ENCODE measurements around the gene FAM193A.

Gene FAM193A

DNA sequence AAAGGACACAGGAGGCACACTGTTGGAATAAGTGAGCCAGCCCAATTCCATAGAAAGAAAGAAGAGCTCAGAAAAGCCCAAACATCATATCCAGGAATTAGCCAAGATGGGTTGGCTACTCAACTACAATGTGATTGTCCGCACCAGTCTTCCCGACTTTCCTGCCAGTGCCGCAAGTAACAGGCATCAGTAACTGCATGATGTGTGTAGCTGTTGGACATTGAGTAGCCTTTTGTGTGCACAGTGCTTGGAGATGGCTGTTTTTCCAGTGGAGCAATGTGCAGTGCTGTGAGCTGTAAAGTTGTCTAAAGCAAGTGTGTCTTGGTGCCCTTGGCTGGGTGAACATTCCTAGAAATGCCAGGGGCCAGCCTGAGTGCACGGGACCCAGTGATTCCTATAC lies 29.2 kb upstream of the FAM193A start:
- Histone ChIP-seq H3K9me2 (replicated peaks; ENCODE audit: insufficient read depth, low read length) (no peaks in the 10 kb centered on the region), H3K4me3 (ENCODE audit: insufficient read depth, low read length, poor library complexity, severe bottlenecking) (no peak overlapping the region), H3K79me2 (ENCODE audit: insufficient read depth, low read length) (peaks cover 30% of the 10 kb centered on the region), H3K9ac (ENCODE audit: low read length) (no peak overlapping the region), H4K20me1 (ENCODE audit: low read depth, low read length) (peaks cover 3% of the 10 kb centered on the region; the same call in 1 of the 2 replicates), H3K9me3 (ENCODE audit: insufficient read depth, low read length) (no peaks in the 10 kb centered on the region), H3K36me3 (ENCODE audit: low read length) (no peaks in the 10 kb centered on the region; the same call in none of the 2 replicates), H3K4me2 (ENCODE audit: low read depth, low read length, poor library complexity, severe bottlenecking) (no peak overlapping the region), H3F3A (ENCODE audit: insufficient read depth) (no peaks in the 10 kb centered on the region), H3K27me3 (ENCODE audit: low read length) (no peaks in the 10 kb centered on the region), H3K27ac (ENCODE audit: low read depth, low read length) (no peak overlapping the region), H2AFZ (ENCODE audit: low read depth, low read length, severe bottlenecking) (no peak overlapping the region)
- TF ChIP-seq, protein P1, sequence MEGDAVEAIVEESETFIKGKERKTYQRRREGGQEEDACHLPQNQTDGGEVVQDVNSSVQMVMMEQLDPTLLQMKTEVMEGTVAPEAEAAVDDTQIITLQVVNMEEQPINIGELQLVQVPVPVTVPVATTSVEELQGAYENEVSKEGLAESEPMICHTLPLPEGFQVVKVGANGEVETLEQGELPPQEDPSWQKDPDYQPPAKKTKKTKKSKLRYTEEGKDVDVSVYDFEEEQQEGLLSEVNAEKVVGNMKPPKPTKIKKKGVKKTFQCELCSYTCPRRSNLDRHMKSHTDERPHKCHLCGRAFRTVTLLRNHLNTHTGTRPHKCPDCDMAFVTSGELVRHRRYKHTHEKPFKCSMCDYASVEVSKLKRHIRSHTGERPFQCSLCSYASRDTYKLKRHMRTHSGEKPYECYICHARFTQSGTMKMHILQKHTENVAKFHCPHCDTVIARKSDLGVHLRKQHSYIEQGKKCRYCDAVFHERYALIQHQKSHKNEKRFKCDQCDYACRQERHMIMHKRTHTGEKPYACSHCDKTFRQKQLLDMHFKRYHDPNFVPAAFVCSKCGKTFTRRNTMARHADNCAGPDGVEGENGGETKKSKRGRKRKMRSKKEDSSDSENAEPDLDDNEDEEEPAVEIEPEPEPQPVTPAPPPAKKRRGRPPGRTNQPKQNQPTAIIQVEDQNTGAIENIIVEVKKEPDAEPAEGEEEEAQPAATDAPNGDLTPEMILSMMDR (IDR thresholded peaks at IDR 0.05; ENCODE audit: insufficient read depth, low read length, poor library complexity, severe bottlenecking) = no peak
- TF ChIP-seq EZH2phosphoT487 (conservative IDR thresholded peaks at IDR 0.05; ENCODE audit: low read length) = no peak

- H3K9me3 ChIP-seq (ENCODE audit: insufficient read depth, low read length) = no peaks in the 10 kb centered on the region
- peaks cover 3% of the 10 kb centered on the region; the same call in 1 of the 2 replicates for H4K20me1 ChIP-seq (ENCODE audit: low read depth, low read length)
- H3K27me3 ChIP-seq (ENCODE audit: low read length) = no peaks in the 10 kb centered on the region
- H3K36me3 ChIP-seq (ENCODE audit: low read length) = peaks cover 1% of the 10 kb centered on the region
- no peak overlapping the region for H3K9ac ChIP-seq (ENCODE audit: low read length)
- TF ChIP-seq EZH2phosphoT487 (conservative IDR thresholded peaks at IDR 0.05; ENCODE audit: low read length) = no peak
- TF ChIP-seq, protein P1 (IDR thresholded peaks at IDR 0.05; ENCODE audit: insufficient read depth, low read length, poor library complexity, severe bottlenecking) = no peak
- H3K4me2 ChIP-seq (ENCODE audit: low read depth, low read length, poor library complexity, severe bottlenecking) = no peak overlapping the region
- H3K27ac ChIP-seq (ENCODE audit: low read depth, low read length) = no peak overlapping the region
- no peaks in the 10 kb centered on the region for H3F3A ChIP-seq (ENCODE audit: insufficient read depth)
- no peak overlapping the region for H2AFZ ChIP-seq (ENCODE audit: low read depth, low read length, severe bottlenecking)
- H3K4me3 ChIP-seq (ENCODE audit: insufficient read depth, low read length, poor library complexity, severe bottlenecking) = no peak overlapping the region
- peaks cover 29% of the 10 kb centered on the region for H3K79me2 ChIP-seq (ENCODE audit: insufficient read depth, low read length)
- no peaks in the 10 kb centered on the region for H3K9me2 ChIP-seq (replicated peaks; ENCODE audit: insufficient read depth, low read length)
These were observed 28.6 kb upstream of the FAM193A start for GRCh38 chr4:2507855-2508254.

DNA sequence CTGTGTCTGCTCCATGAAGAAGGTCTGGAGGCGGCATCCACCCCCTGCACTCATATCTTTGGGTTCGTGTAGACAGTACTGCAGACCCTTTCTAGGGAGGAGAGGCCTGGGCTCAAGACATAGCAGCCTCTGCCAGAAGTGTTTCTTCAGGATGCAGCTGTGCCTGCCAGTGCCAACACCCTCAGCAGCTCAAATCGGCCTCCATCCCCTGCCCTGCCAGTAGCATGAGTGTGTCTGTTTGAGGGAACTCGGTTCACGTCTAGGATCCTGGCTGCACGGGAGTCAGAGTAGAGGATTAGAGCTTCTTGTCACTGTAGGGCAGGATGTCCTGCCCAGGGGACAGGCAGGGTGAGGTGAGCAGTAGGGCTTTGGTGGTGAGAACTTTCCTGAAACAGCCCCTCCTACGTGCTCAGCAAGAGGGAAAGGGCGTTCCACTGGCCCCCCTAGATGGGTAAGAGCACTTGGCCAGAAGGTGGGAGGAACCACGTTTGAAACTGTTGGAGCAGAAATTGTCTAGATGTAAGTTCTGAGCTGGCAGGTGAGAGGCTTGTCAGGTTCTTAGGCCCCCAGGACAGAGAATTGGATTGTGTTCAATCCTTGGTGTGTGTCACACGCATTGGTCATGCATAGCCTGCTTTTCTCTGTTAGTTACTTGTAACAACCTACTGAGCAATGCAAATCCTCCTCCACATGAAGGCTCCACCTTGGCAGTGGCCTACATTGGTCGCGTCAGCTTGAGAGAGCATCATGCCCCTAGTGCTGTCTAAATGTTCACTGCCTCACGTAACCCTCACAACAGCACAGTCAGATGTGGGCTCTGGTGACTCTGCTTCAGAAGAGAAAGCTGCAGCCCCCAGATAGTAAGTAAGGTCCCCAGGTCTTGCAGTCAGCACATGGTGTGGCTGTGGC lies 25.8 kb upstream of the FAM193A start:
- Histone ChIP-seq H3K9ac (ENCODE audit: low read length) (no peak overlapping the region), H4K20me1 (ENCODE audit: low read depth, low read length) (no peaks in the 10 kb centered on the region; the same call in 1 of the 2 replicates), H3K4me3 (ENCODE audit: insufficient read depth, low read length, poor library complexity, severe bottlenecking) (no peak overlapping the region), H3K27me3 (ENCODE audit: low read length) (no peaks in the 10 kb centered on the region), H3K79me2 (ENCODE audit: insufficient read depth, low read length) (peaks cover 16% of the 10 kb centered on the region), H3F3A (ENCODE audit: insufficient read depth) (no peaks in the 10 kb centered on the region), H3K36me3 (ENCODE audit: low read length) (peaks cover 8% of the 10 kb centered on the region), H2AFZ (ENCODE audit: low read depth, low read length, severe bottlenecking) (no peak overlapping the region), H3K9me2 (replicated peaks; ENCODE audit: insufficient read depth, low read length) (no peaks in the 10 kb centered on the region), H3K27ac (ENCODE audit: low read depth, low read length) (no peak overlapping the region), H3K4me2 (ENCODE audit: low read depth, low read length, poor library complexity, severe bottlenecking) (no peak overlapping the region), H3K9me3 (ENCODE audit: insufficient read depth, low read length) (no peaks in the 10 kb centered on the region)
- TF ChIP-seq EZH2phosphoT487 (conservative IDR thresholded peaks at IDR 0.05; ENCODE audit: low read length) = no peak
- TF ChIP-seq, protein P1 (IDR thresholded peaks at IDR 0.05; ENCODE audit: insufficient read depth, low read length, poor library complexity, severe bottlenecking) = no peak

Data from SU-DHL-6 (cell line).